NB4 (cell line): Measurements from ENCODE around the gene ANKRD12.

Experiments used
- DNase-seq: peaks from one replicate; pipeline ENCODE4 v3.0.0; 2010; ENCODE audit warnings: low read depth
- H3K4me3 ChIP-seq: one replicate; pipeline ENCODE4 v1.5.1; 2011; ENCODE audit warnings: mild to moderate bottlenecking, low read depth, low read length, moderate library complexity
- CTCF ChIP-seq: IDR thresholded peaks from one replicate; pipeline ENCODE4 v1.5.1; 2012; ENCODE audit warnings: low read depth, low read length
- MAX ChIP-seq: IDR thresholded peaks from 2 replicates; pipeline ENCODE4 v1.6.1; 2011; ENCODE audit warnings: low read depth, low read length
- MYC ChIP-seq: IDR thresholded peaks from 2 replicates; pipeline ENCODE4 v1.6.1; 2011; ENCODE audit warnings: low read depth, low read length
- POLR2A ChIP-seq: IDR thresholded peaks from 2 replicates; pipeline ENCODE4 v1.6.1; 2011; ENCODE audit warnings: mild to moderate bottlenecking; ENCODE audit not compliant: insufficient read length; ENCODE audit errors: extremely low read depth

ANKRD12 gene

DNA sequence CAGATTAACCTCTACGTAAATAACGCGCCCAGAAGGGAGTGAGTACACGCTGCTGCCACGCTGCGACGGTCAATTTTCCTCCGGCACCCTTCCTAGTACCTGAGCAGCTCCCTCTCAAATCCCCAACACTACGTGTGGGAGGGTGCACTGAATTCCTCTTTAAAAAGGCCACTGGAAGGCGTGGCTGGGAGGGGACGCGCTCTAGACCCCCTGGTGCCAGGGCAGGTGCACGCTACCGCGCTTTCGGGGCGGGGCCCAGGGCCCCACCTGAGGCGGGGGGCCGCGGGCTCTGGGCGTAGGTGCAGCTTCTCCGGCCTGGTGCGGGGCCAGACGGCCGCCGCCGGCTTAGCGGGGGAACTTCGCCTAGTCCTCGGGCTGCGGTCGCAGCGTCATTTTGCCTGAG, 668 bp upstream of the ANKRD12 start:
- H3K4me3 ChIP-seq, result peak overlapping the region; percentile 65
- no peak for TF ChIP-seq POLR2A
- TF ChIP-seq CTCF, result no peak
- TF ChIP-seq MAX, result no peak; the same call in 1 of the 2 replicates
- TF ChIP-seq MYC, result 0 out of 2 replicates have a peak, but pooled peaks have one; percentile 14
- peak; percentile 67 for DNase-seq

GRCh38 chr18:9137168-9138066, 836 bp downstream of the ANKRD12 start:
- TF ChIP-seq CTCF, result no peak
- no peak for TF ChIP-seq POLR2A
- TF ChIP-seq MAX, result no peak
- no peak for TF ChIP-seq MYC
- DNase-seq, result peak; percentile 80
- H3K4me3 ChIP-seq, result peak overlapping the region; percentile 94

DNA sequence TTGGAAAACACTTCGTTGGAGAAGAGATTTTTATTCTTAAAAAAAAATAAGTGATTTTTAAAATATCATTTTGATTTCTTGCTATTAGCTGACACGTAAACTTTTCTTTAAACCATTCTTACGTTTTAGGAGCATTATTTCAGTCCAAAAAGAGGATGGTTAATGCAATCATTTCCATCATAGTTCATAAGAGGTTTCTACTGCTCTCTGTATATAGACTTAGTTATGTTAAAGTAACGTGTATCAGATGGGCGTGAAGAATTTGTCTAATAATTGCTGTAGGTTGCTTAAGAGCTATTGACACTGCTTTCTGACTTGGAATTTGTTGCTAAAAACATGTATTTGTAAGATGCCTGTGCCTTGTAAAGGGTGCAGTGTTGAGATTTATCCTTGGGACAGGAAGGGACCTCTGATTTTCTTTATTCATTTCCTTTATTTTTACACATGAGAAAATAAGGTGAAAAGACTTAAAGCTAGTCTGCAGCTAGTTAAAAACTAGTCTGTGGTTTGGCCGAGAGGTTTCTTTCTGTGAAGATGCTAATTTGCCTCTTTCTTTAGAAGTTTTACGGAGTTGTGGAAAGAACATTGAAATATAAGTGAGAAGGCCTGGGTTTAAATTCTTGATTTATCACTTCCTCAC, 2.9 kb downstream of the ANKRD12 start:
- H3K4me3 ChIP-seq, result peak overlapping the region; percentile 18
- DNase-seq, result no peak
- TF ChIP-seq MYC, result no peak
- TF ChIP-seq MAX, result no peak
- no peak for TF ChIP-seq CTCF
- TF ChIP-seq POLR2A, result no peak

GRCh38 chr18:9140381-9140780, 3.8 kb downstream of the ANKRD12 start:
- TF ChIP-seq POLR2A (no peak), MYC (no peak), CTCF (no peak)
- no peak for DNase-seq
- H3K4me3 ChIP-seq, result no peak overlapping the region

DNA sequence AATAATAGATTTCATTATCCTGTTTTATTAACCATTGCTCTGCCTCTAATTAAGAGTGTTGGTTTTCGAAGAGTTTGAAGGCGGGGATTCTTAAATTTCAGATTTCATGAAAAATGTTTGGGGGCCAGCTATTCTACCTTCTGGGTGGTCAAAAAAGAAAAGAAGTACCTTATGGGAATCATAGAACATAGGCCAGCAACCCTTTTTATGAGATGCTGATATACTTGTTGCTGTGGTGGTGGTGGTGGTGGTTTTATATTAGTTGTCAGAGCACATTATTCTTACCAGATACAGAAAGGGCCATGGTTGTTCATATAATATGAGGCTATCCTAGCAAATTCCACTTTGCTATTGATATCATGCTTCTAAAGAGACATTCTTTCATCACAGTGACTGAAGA, 4.4 kb downstream of the ANKRD12 start:
- DNase-seq, result no peak
- TF ChIP-seq CTCF, result no peak
- no peak for TF ChIP-seq MAX
- TF ChIP-seq MYC, result no peak
- TF ChIP-seq POLR2A, result no peak

More for the DNA sequence above, 4.4 kb downstream of the ANKRD12 start:
- no peak overlapping the region for H3K4me3 ChIP-seq
